MCF 10A (cell line): Measurements from ENCODE around the gene MTOR. TPM values are rescaled to one million over a fixed set of nuclear protein-coding genes. Genes with fewer than 3 reads are reported as not detected.

ENCODE experiments used
- BruUV-seq: library from RNA; stranded (reverse); fragments of 400-500 nt; replicated peaks from 2 replicates; lab custom pipeline; 2021; lab: Mats Ljungman, UMichigan
- CTCF ChIA-PET: fragments of 300-600 bp; sonication (Branson Sonifier 250); formaldehyde crosslinking; extraction: SDS; loops from one replicate; lab custom pipeline; 2021; ENCODE audit warnings: antibody characterized with exemption, inconsistent platforms; lab: Yijun Ruan, JAX
- POLR2A ChIA-PET: fragments of 300-600, 350-650 bp; sonication (Branson Sonifier 250); formaldehyde crosslinking; extraction: SDS; loops from one replicate; lab custom pipeline; 2020; ENCODE audit warnings: antibody characterized with exemption, inconsistent platforms; lab: Yijun Ruan, JAX
- DNase-seq: peaks from one replicate; pipeline ENCODE4 v3.0.0-alpha.2; 2018; ENCODE audit not compliant: unreplicated experiment
- H3K27ac Mint-ChIP-seq: one replicate; pipeline ENCODE4 v1.8.0; 2022; ENCODE audit warnings: mild to moderate bottlenecking, low read depth, mixed read lengths; ENCODE audit not compliant: unreplicated experiment
- H3K27me3 Mint-ChIP-seq: one replicate; pipeline ENCODE4 v1.8.0; 2022; ENCODE audit warnings: mixed read lengths; ENCODE audit not compliant: insufficient read depth, unreplicated experiment
- H3K36me3 Mint-ChIP-seq: one replicate; pipeline ENCODE4 v1.8.0; 2022; ENCODE audit warnings: mild to moderate bottlenecking, moderate library complexity, mixed read lengths; ENCODE audit not compliant: insufficient read depth, unreplicated experiment
- H3K4me1 Mint-ChIP-seq: one replicate; pipeline ENCODE4 v1.8.0; 2022; ENCODE audit warnings: mixed read lengths; ENCODE audit not compliant: insufficient read depth, unreplicated experiment
- H3K4me3 Mint-ChIP-seq: one replicate; pipeline ENCODE4 v1.8.0; 2022; ENCODE audit warnings: mild to moderate bottlenecking, moderate library complexity, mixed read lengths; ENCODE audit not compliant: unreplicated experiment
- H3K9me3 Mint-ChIP-seq: one replicate; pipeline ENCODE4 v1.8.0; 2022; ENCODE audit warnings: mixed read lengths; ENCODE audit not compliant: unreplicated experiment
- intact Hi-C: fragments of 100-400 bp; cut with micrococcal nuclease; formaldehyde crosslinking; loops from 2 replicates; pipeline ENCODE4 v1.14.1; 2022
- total RNA-seq: library from RNA; stranded (reverse); gene quantifications from 2 replicates; pipeline ENCODE4 v1.2.3, GENCODE V29; 2022
- TF ChIP-seq, protein P1 (sequence below): fragments of 200-600 bp; IDR thresholded peaks from one replicate; pipeline ENCODE4 v1.8.0; 2022; ENCODE audit warnings: antibody characterized with exemption, mild to moderate bottlenecking; ENCODE audit not compliant: unreplicated experiment

Gene MTOR
- total RNA-seq, 1 experiment from 2014 or later: 45.9 TPM

DNA sequence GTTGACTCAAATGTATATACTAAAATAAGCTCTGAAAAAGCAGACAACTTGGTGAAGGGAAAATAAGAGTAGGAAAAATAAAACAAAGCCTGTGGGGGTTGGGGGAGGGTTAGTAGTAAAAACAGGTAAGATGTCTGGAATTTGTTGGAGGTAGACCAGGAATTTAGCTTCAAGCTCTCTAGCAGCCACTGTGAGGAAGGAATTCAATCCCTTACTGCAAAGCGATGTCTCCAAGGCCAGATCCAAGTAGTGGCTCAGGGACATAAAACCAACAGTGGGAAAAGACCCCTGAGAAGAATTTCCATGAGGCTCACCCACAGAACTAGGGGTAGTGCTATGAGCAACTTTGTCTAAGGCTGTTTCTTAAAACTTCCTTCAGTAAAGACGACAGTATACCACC is 65.4 kb downstream of the MTOR start:
- Mint-ChIP-seq H3K4me1 (no peaks in the 10 kb centered on the region), H3K9me3 (no peaks in the 10 kb centered on the region), H3K27ac (no peak overlapping the region), H3K27me3 (no peaks in the 10 kb centered on the region), H3K4me3 (no peak overlapping the region), H3K36me3 (peaks cover 66% of the 10 kb centered on the region)
- ChIA-PET CTCF (no interaction called here), POLR2A (interaction anchor here (0.8 to 1.1 kb wide), 2 partner anchors 11 kb away, joined by 3 read pairs; no protein-coding TSS in a partner anchor)
- no TSS peak for BruUV-seq
- intact Hi-C loops: no loop called here
- no peak for DNase-seq
- TF ChIP-seq, protein P1, sequence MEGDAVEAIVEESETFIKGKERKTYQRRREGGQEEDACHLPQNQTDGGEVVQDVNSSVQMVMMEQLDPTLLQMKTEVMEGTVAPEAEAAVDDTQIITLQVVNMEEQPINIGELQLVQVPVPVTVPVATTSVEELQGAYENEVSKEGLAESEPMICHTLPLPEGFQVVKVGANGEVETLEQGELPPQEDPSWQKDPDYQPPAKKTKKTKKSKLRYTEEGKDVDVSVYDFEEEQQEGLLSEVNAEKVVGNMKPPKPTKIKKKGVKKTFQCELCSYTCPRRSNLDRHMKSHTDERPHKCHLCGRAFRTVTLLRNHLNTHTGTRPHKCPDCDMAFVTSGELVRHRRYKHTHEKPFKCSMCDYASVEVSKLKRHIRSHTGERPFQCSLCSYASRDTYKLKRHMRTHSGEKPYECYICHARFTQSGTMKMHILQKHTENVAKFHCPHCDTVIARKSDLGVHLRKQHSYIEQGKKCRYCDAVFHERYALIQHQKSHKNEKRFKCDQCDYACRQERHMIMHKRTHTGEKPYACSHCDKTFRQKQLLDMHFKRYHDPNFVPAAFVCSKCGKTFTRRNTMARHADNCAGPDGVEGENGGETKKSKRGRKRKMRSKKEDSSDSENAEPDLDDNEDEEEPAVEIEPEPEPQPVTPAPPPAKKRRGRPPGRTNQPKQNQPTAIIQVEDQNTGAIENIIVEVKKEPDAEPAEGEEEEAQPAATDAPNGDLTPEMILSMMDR: no peak

DNA sequence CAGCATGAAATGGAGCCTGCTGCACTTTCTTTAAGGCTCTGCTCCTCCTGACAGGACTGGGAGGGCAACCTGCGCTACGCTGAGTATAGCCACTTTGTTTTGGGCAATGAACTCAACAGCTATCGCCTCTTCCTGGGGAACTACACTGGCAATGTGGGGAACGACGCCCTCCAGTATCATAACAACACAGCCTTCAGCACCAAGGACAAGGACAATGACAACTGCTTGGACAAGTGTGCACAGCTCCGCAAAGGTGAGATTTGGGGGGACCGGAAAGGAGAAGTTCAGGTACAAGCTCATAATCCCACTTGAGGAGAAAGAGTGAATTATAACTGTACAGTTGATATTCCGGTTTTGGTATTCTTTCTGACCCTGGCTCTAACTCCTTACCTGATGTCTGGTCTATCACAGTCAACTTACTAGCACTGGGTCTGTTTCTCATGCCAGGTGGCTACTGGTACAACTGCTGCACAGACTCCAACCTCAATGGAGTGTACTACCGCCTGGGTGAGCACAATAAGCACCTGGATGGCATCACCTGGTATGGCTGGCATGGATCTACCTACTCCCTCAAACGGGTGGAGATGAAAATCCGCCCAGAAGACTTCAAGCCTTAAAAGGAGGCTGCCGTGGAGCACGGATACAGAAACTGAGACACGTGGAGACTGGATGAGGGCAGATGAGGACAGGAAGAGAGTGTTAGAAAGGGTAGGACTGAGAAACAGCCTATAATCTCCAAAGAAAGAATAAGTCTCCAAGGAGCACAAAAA is 67.8 kb downstream of the MTOR start:
- no peak overlapping the region for H3K27ac Mint-ChIP-seq
- TF ChIP-seq, protein P1: no peak
- no TSS peak for BruUV-seq
- H3K36me3 Mint-ChIP-seq: peaks cover 68% of the 10 kb centered on the region
- H3K27me3 Mint-ChIP-seq: no peaks in the 10 kb centered on the region
- POLR2A ChIA-PET: interaction anchor here (1.2 kb wide), 1 partner anchor 16 kb away, joined by 4 read pairs; no protein-coding TSS in a partner anchor
- H3K4me3 Mint-ChIP-seq: no peak overlapping the region
- intact Hi-C loops: no loop called here
- CTCF ChIA-PET: no interaction called here
- H3K9me3 Mint-ChIP-seq: no peaks in the 10 kb centered on the region
- H3K4me1 Mint-ChIP-seq: no peaks in the 10 kb centered on the region
- no peak for DNase-seq

DNA sequence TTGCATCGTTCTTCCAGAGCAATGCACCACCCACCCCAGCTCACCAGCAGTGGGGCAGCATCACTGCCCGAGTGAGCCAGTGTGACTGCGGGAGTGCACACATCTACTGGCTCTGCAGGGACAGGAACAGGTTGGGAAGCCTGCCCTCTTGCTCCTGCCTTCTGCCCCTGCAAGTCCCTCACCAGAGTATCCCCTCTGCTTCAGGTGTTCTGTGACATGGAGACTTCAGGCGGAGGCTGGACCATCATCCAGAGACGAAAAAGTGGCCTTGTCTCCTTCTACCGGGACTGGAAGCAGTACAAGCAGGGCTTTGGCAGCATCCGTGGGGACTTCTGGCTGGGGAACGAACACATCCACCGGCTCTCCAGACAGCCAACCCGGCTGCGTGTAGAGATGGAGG is 69.0 kb downstream of the MTOR start:
- Mint-ChIP-seq H3K4me3 (no peak overlapping the region), H3K36me3 (peaks cover 64% of the 10 kb centered on the region)
- POLR2A ChIA-PET: no interaction called here

DNA sequence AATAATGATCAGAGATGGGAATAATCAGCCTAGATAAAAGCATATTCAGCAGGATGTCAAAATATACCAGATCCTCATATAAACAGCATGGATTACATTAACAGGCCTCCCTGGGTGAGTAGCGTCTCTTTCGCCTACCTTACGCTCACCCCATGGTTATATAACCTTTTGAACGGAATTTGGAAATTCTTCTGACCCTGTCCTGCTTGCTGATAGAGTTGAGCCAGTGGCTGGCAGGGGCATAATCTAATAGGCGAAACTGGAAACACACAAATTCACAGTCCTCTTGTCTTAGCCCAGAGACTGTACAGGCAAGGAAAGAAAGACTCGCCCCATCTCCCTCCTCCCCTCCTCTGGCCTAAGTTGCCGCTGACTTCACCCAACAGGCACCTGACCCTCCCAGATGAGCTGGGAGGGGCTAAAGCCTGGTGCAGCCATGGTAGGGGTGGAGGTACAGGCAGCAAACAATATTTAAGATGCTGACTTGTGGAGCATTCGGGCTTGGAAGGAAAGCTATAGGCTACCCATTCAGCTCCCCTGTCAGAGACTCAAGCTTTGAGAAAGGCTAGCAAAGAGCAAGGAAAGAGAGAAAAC is 73.4 kb downstream of the MTOR start, which contains the start of gene ANGPTL7:
TSS of gene ANGPTL7 (plus strand) at position 498 of the 594 bp plus-strand sequence. CDS start 225 bp downstream, outside the sequence.
- TF ChIP-seq, protein P1: no peak
- Mint-ChIP-seq H3K36me3 (peaks cover 66% of the 10 kb centered on the region), H3K4me1 (no peaks in the 10 kb centered on the region), H3K9me3 (no peaks in the 10 kb centered on the region), H3K27ac (peak within 1 kb of the TSS; percentile 51), H3K27me3 (no peaks in the 10 kb centered on the region), H3K4me3 (no peak within 1 kb of the TSS)
- no peak for DNase-seq
- no TSS peak for BruUV-seq
- ChIA-PET POLR2A (interaction anchor here (0.7 to 0.8 kb wide), 2 partner anchors 30 to 72 kb away, joined by 3 read pairs; no protein-coding TSS in a partner anchor), CTCF (interaction anchor here (1.2 kb wide), 1 partner anchor 52 kb away, joined by 7 read pairs; no protein-coding TSS in a partner anchor)
- intact Hi-C loops: no loop called here

More for the DNA sequence above, 69.0 kb downstream of the MTOR start:
- no peak for DNase-seq
- CTCF ChIA-PET: no interaction called here
- Mint-ChIP-seq H3K27me3 (no peaks in the 10 kb centered on the region), H3K4me1 (no peaks in the 10 kb centered on the region), H3K9me3 (no peaks in the 10 kb centered on the region), H3K27ac (no peak overlapping the region)
- TF ChIP-seq, protein P1: no peak
- no TSS peak for BruUV-seq
- intact Hi-C loops: no loop called here
